Measurements from ENCODE around the gene DDX49. TPM values are rescaled to one million over a fixed set of nuclear protein-coding genes. Genes with fewer than 3 reads are reported as not detected.

DDX49 gene
- total and polyA plus RNA-seq, 4 donors, result 13.2 to 36.1 (median 29.2) TPM

- Histone ChIP-seq H3K4me1 (ENCODE audit: control insufficient read depth in 4 of 4, insufficient read depth in 4 of 4, low read length in 3 of 4) (peaks cover 0 to 17% (median 7%) of the 10 kb centered on the region in 4 donors), H3K9me3 (ENCODE audit: control insufficient read depth in 4 of 4, low read length in 3 of 4) (peaks cover 0 to 1% (median 0%) of the 10 kb centered on the region in 4 donors), H3K9ac (ENCODE audit: low read depth in 1 of 2, low read length in 2 of 2) (no peak overlapping the region), H3K36me3 (ENCODE audit: control insufficient read depth in 4 of 4, insufficient read depth in 3 of 4, low read depth in 1 of 4, low read length in 3 of 4) (peaks cover 4 to 13% (median 7%) of the 10 kb centered on the region in 4 donors), H3K27me3 (ENCODE audit: control insufficient read depth in 4 of 4, insufficient read depth in 4 of 4, low read length in 3 of 4) (no peaks in the 10 kb centered on the region), H3K4me3 (ENCODE audit: low read depth in 1 of 3, low read length in 3 of 3) (no peak overlapping the region), H3K27ac (ENCODE audit: low read depth in 1 of 2, low read length in 2 of 2) (no peak overlapping the region)
- no peak for DNase-seq (ENCODE audit: low spot score)
- no peak for TF ChIP-seq RAD21 (IDR thresholded peaks at IDR 0.05)
- no peak for TF ChIP-seq GABPA (IDR thresholded peaks at IDR 0.05 in 1 of 2, conservative IDR thresholded peaks at IDR 0.05 in 1 of 2)
- 67% methylated on average over 7 of the region's 7 CpGs for WGBS
Observed at GRCh38 chr19:18871543-18871942, 48.0 kb upstream of the DDX49 start.

DNA sequence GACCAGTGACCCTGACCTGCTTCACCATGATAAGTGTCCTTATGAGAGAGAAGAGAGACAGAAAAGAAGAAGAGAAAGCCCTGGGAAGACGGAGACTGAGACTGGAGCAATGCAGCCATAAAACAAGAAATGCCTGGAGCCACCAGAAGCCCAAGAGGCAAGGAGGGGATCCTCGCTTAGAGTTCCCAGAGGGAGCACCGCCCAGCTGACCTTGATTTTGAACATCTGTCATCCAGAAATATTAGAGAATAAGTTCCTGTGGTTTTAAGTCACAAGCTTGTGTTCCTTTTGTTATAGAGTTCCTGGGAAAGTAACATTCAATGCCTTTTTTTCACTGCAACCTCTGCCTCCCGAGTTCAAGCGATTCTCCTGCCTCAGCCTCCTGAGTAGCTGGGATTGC is 43.8 kb upstream of the DDX49 start:
- Histone ChIP-seq H3K27me3 (ENCODE audit: control insufficient read depth in 4 of 4, insufficient read depth in 4 of 4, low read length in 3 of 4) (no peaks in the 10 kb centered on the region), H3K9me3 (ENCODE audit: control insufficient read depth in 4 of 4, low read length in 3 of 4) (peaks cover 0 to 3% (median under 1%) of the 10 kb centered on the region in 4 donors), H3K27ac (ENCODE audit: low read depth in 1 of 2, low read length in 2 of 2) (no peak overlapping the region), H3K9ac (ENCODE audit: low read depth in 1 of 2, low read length in 2 of 2) (no peak overlapping the region), H3K36me3 (ENCODE audit: control insufficient read depth in 4 of 4, insufficient read depth in 3 of 4, low read depth in 1 of 4, low read length in 3 of 4) (no peaks in the 10 kb centered on the region), H3K4me1 (ENCODE audit: control insufficient read depth in 4 of 4, insufficient read depth in 4 of 4, low read length in 3 of 4) (no peaks in the 10 kb centered on the region), H3K4me3 (ENCODE audit: low read depth in 1 of 3, low read length in 3 of 3) (no peak overlapping the region)
- TF ChIP-seq CTCF (IDR thresholded peaks at IDR 0.05; ENCODE audit: low read depth, low read length, missing input control) (no peak), NR2F2 (IDR thresholded peaks at IDR 0.05) (no peak), RAD21 (IDR thresholded peaks at IDR 0.05) (no peak), ATF3 (IDR thresholded peaks at IDR 0.05) (no peak), FOXA1 (IDR thresholded peaks at IDR 0.05) (no peak), MAX (IDR thresholded peaks at IDR 0.05) (no peak), GABPA (IDR thresholded peaks at IDR 0.05 in 1 of 2, conservative IDR thresholded peaks at IDR 0.05 in 1 of 2) (no peak), RXRA (IDR thresholded peaks at IDR 0.05) (no peak), YY1 (IDR thresholded peaks at IDR 0.05) (no peak), REST (IDR thresholded peaks at IDR 0.05) (no peak), SP1 (IDR thresholded peaks at IDR 0.05) (no peak), HNF4A (conservative IDR thresholded peaks at IDR 0.05) (no peak), EGR1 (IDR thresholded peaks at IDR 0.05; ENCODE audit: low read depth in 2 of 2) (no peak)
- WGBS, result 94% methylated on average over 5 of the region's 5 CpGs
- no peak for DNase-seq (ENCODE audit: low spot score)
